Measurements from ENCODE around the gene PDPN.
"Not testable (repeated sequence)": the region's sequence is repeated elsewhere in the genome, so short reads cannot be mapped to it uniquely, and the experiment has no call there.

PDPN gene

GRCh38 chr1:13583595-13583965 lies at the start of gene PDPN:
PDPN (plus strand) TSS chr1:13583832; CDS start chr1:13584034, 202 bp downstream.
- DNase-seq (ENCODE audit: low read depth), result no peak

- DNase-seq (ENCODE audit: low read depth), result no peak
These were observed 48.4 kb upstream of the PDPN start for GRCh38 chr1:13535227-13535626.

- DNase-seq (ENCODE audit: low read depth), result no peak
These were observed 47.1 kb upstream of the PDPN start for GRCh38 chr1:13536571-13536970.

- no peak for DNase-seq (ENCODE audit: low read depth)
These were observed 44.8 kb upstream of the PDPN start for GRCh38 chr1:13538832-13539231.

GRCh38 chr1:13539683-13540082 lies 43.9 kb upstream of the PDPN start:
- no peak for DNase-seq (ENCODE audit: low read depth)

- DNase-seq (ENCODE audit: low read depth), result no peak
These were observed 42.8 kb upstream of the PDPN start for GRCh38 chr1:13540866-13541265.

GRCh38 chr1:13541435-13542215 lies 42.0 kb upstream of the PDPN start:
- DNase-seq (ENCODE audit: low read depth), result no peak

- no peak for DNase-seq (ENCODE audit: low read depth)
These were observed 40.0 kb upstream of the PDPN start for GRCh38 chr1:13543451-13544220.

GRCh38 chr1:13544221-13544556 lies 39.4 kb upstream of the PDPN start:
- DNase-seq (ENCODE audit: low read depth), result no peak

- no peak for DNase-seq (ENCODE audit: low read depth)
These were observed 36.8 kb upstream of the PDPN start for GRCh38 chr1:13546791-13547190.

GRCh38 chr1:13548281-13548680 lies 35.4 kb upstream of the PDPN start:
- DNase-seq (ENCODE audit: low read depth), result no peak

- no peak for DNase-seq (ENCODE audit: low read depth)
These were observed 34.6 kb upstream of the PDPN start for GRCh38 chr1:13549021-13549420.

- DNase-seq (ENCODE audit: low read depth), result no peak
These were observed 34.1 kb upstream of the PDPN start for GRCh38 chr1:13549521-13549920.

GRCh38 chr1:13550663-13551062 lies 33.0 kb upstream of the PDPN start:
- no peak for DNase-seq (ENCODE audit: low read depth)

GRCh38 chr1:13554798-13555197 lies 28.8 kb upstream of the PDPN start:
- DNase-seq (ENCODE audit: low read depth), result no peak

- DNase-seq (ENCODE audit: low read depth), result no peak
These were observed 27.3 kb upstream of the PDPN start for GRCh38 chr1:13556224-13556764.

- DNase-seq (ENCODE audit: low read depth), result no peak
These were observed 23.1 kb upstream of the PDPN start for GRCh38 chr1:13560541-13560940.

- DNase-seq (ENCODE audit: low read depth), result not testable (repeated sequence)
These were observed 20.7 kb upstream of the PDPN start for GRCh38 chr1:13562981-13563380.

- DNase-seq (ENCODE audit: low read depth), result no peak
These were observed 19.6 kb upstream of the PDPN start for GRCh38 chr1:13564073-13564472.

GRCh38 chr1:13570435-13570834 lies 13.2 kb upstream of the PDPN start:
- not testable (repeated sequence) for DNase-seq (ENCODE audit: low read depth)

GRCh38 chr1:13570924-13571323 lies 12.7 kb upstream of the PDPN start:
- no peak for DNase-seq (ENCODE audit: low read depth)

GRCh38 chr1:13573586-13573985 lies 10.0 kb upstream of the PDPN start:
- DNase-seq (ENCODE audit: low read depth), result no peak

GRCh38 chr1:13576926-13577325 lies 6.7 kb upstream of the PDPN start:
- no peak for DNase-seq (ENCODE audit: low read depth)

Measured in stimulated activated CD8-positive, alpha-beta memory T cell treated with anti-CD3 and anti-CD28 coated beads, Interleukin-15, amount 100 ng/mL, for 24 hours (primary cell).